Measurements from ENCODE around the gene RAD51B. TPM values are rescaled to one million over a fixed set of nuclear protein-coding genes. Genes with fewer than 3 reads are reported as not detected.
A peak's percentile ranks its signal among the peaks of the same experiment; 100 is the strongest.

RAD51B gene
- total and polyA plus RNA-seq, 2 of the 13 experiments (the other 11 are each of a cell fraction or from before 2014, with no cell fraction given): 7.0 to 9.5 TPM

DNA sequence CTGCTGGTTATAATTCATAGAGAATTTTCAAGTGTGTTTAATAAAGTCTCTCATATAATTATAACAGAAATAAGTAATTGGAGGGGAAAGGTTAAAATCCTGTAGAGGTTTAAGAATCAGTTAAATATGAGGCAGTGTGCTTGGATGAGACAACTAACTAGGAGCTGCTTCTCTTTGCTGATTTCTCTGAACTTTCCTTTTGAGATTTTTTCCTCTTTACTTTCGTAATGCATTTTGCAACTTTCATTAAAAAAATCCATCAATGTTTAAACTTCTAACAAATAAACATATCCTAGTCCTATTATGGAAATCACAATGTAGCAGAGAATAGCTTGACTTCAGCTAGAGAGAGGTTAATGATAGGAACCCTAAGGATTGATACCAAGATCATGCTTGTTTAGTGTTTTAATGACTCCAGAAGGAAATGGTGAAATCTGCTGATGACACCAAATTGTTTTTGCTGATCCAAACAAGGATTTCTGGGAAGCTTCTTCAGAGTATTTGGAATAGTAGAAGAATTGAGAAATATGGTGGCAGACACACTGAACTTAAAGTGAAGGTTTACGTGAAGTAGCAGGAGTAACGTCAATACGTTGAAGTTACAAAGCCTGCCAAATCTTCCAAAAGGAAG is 122.6 kb downstream of the RAD51B start:
- Histone ChIP-seq H2AFZ (ENCODE audit: low read length) (no peak overlapping the region), H3K27me3 (ENCODE audit: control insufficient read depth in 1 of 2, insufficient read depth in 2 of 2, low read length in 2 of 2) (no peaks in the 10 kb centered on the region), H4K20me1 (ENCODE audit: insufficient read depth, low read length) (no peaks in the 10 kb centered on the region), H3K79me2 (ENCODE audit: insufficient read depth, low read length) (no peaks in the 10 kb centered on the region), H3K27ac (ENCODE audit: extremely low read length, insufficient read depth, low read length) (peak overlapping the region; percentile 43), H3K9me3 (ENCODE audit: low read length) (no peaks in the 10 kb centered on the region), H3K4me1 (ENCODE audit: insufficient read depth, low read length) (peaks cover 42% of the 10 kb centered on the region), H3K4me2 (ENCODE audit: low read depth, low read length) (peak overlapping the region; percentile 66; the same call in 1 of the 2 replicates), H3K36me3 (replicated peaks in 1 of 2; ENCODE audit: control insufficient read depth in 1 of 2, insufficient read depth in 2 of 2, low read length in 2 of 2) (no peaks in the 10 kb centered on the region), H3K4me3 (replicated peaks in 1 of 3; ENCODE audit: insufficient read depth in 1 of 3, low read depth in 2 of 3, low read length in 3 of 3) (no peak overlapping the region), H3K9ac (ENCODE audit: insufficient read depth, low read depth, low read length) (no peak overlapping the region)
- ATAC-seq (no peak), DNase-seq (ENCODE audit: low spot score) (no peak), FAIRE-seq (no peak)
- POLR2A ChIA-PET: interaction anchor here (1.2 kb wide), 1 partner anchor 881 kb away, joined by 3 read pairs; no protein-coding TSS in a partner anchor
- WGBS (ENCODE audit: low lambda C conversion rate): 73% methylated on average over 4 of the region's 4 CpGs
- TF ChIP-seq ZNF383 (CRISPR knock-in tag; IDR thresholded peaks at IDR 0.05; ENCODE audit: borderline replicate concordance) (no peak), MAFF (IDR thresholded peaks at IDR 0.05; ENCODE audit: low read depth, low read length) (peak; percentile 79), MAFK (conservative IDR thresholded peaks at IDR 0.05 in 1 of 2, IDR thresholded peaks at IDR 0.05 in 1 of 2; ENCODE audit: low read length in 2 of 2) (peak; percentile 53 to 78; a peak in 2 of 4 replicates), STAT5B (CRISPR knock-in tag; IDR thresholded peaks at IDR 0.05) (no peak)
- CTCF ChIA-PET (ENCODE audit: low intra/inter-chr PET ratio, low total read pairs): no interaction called here
- in situ Hi-C loops (cut with HindIII; ENCODE audit: extremely low pct_ligation_motif_present, low pct_unique_long_range_greater_than_20kb) (loop anchor here (10.0 to 25.0 kb wide), 2 partner anchors 303 to 720 kb away; no protein-coding TSS in a partner anchor), intact Hi-C loops (cut with micrococcal nuclease; ENCODE audit: unreplicated experiment) (loop anchor here (1.0 to 10.0 kb wide), 3 partner anchors 306 to 900 kb away; no protein-coding TSS in a partner anchor)
- BruUV-seq (replicated peaks): no TSS peak

DNA sequence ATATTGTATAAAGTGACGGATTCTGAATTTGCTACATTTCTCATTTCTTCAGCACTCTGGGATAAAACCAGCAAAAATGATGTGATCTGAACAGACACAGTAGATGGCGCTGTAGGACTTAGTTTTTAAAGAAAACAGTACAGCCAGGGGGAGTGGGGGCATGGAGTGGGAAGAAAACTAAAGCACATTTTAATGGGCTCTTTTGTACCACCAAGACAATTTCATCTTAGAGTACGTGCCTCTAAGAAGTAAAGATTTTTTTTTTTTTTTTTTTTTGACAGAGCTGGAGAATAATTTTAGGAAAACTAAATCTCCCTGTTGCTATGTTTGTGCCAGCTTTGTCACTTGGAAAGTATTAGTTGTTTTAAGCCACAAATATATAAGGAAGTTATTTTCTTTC is 124.4 kb downstream of the RAD51B start:
- Histone ChIP-seq H3K4me2 (ENCODE audit: low read depth, low read length) (no peak overlapping the region), H3K79me2 (ENCODE audit: insufficient read depth, low read length) (no peaks in the 10 kb centered on the region), H4K20me1 (ENCODE audit: insufficient read depth, low read length) (no peaks in the 10 kb centered on the region), H3K4me1 (ENCODE audit: insufficient read depth, low read length) (peaks cover 42% of the 10 kb centered on the region), H3K27me3 (ENCODE audit: control insufficient read depth in 1 of 2, insufficient read depth in 2 of 2, low read length in 2 of 2) (no peaks in the 10 kb centered on the region), H3K9ac (ENCODE audit: insufficient read depth, low read depth, low read length) (no peak overlapping the region), H3K9me3 (ENCODE audit: low read length) (no peaks in the 10 kb centered on the region), H3K27ac (ENCODE audit: extremely low read length, insufficient read depth, low read length) (no peak overlapping the region), H3K36me3 (replicated peaks in 1 of 2; ENCODE audit: control insufficient read depth in 1 of 2, insufficient read depth in 2 of 2, low read length in 2 of 2) (no peaks in the 10 kb centered on the region), H2AFZ (ENCODE audit: low read length) (no peak overlapping the region), H3K4me3 (replicated peaks in 1 of 3; ENCODE audit: insufficient read depth in 1 of 3, low read depth in 2 of 3, low read length in 3 of 3) (no peak overlapping the region)
- intact Hi-C loops (cut with micrococcal nuclease; ENCODE audit: unreplicated experiment) (loop anchor here (1.0 to 10.0 kb wide), 3 partner anchors 771 to 898 kb away; no protein-coding TSS in a partner anchor), in situ Hi-C loops (cut with HindIII; ENCODE audit: extremely low pct_ligation_motif_present, low pct_unique_long_range_greater_than_20kb) (loop anchor here (10.0 to 25.0 kb wide), 2 partner anchors 301 to 718 kb away; no protein-coding TSS in a partner anchor)
- FAIRE-seq (no peak), ATAC-seq (peak; percentile 60; the same call in 2 of the 3 replicates), DNase-seq (ENCODE audit: low spot score) (peak; percentile 73)
- no TSS peak for BruUV-seq (replicated peaks)
- WGBS (ENCODE audit: low lambda C conversion rate): 24% methylated on average over 3 of the region's 3 CpGs
- ChIA-PET CTCF (ENCODE audit: low intra/inter-chr PET ratio, low total read pairs) (interaction anchor here (1.6 to 1.7 kb wide), 2 partner anchors 845 to 900 kb away, joined by 3 to 7 read pairs; no protein-coding TSS in a partner anchor), POLR2A (interaction anchor here (1.1 kb wide), 1 partner anchor 881 kb away, joined by 3 read pairs; no protein-coding TSS in a partner anchor)
- TF ChIP-seq STAG1 (CRISPR knock-in tag; IDR thresholded peaks at IDR 0.05) (peak; percentile 91), RAD21 (CRISPR knock-in tag; IDR thresholded peaks at IDR 0.05) (peak; percentile 73), MAZ (IDR thresholded peaks at IDR 0.05; ENCODE audit: borderline replicate concordance, low read depth, low read length) (peak; percentile 68), MAZ (CRISPR knock-in tag; IDR thresholded peaks at IDR 0.05; ENCODE audit: low read depth) (no peak), ERF (CRISPR knock-in tag; IDR thresholded peaks at IDR 0.05) (0 out of 2 replicates have a peak, but pooled peaks have one; percentile 30), KLF16 (CRISPR knock-in tag; IDR thresholded peaks at IDR 0.05) (0 out of 4 replicates have a peak, but pooled peaks of 1 of the 2 experiments have one; percentile 33)
- TF ChIP-seq, protein P1, sequence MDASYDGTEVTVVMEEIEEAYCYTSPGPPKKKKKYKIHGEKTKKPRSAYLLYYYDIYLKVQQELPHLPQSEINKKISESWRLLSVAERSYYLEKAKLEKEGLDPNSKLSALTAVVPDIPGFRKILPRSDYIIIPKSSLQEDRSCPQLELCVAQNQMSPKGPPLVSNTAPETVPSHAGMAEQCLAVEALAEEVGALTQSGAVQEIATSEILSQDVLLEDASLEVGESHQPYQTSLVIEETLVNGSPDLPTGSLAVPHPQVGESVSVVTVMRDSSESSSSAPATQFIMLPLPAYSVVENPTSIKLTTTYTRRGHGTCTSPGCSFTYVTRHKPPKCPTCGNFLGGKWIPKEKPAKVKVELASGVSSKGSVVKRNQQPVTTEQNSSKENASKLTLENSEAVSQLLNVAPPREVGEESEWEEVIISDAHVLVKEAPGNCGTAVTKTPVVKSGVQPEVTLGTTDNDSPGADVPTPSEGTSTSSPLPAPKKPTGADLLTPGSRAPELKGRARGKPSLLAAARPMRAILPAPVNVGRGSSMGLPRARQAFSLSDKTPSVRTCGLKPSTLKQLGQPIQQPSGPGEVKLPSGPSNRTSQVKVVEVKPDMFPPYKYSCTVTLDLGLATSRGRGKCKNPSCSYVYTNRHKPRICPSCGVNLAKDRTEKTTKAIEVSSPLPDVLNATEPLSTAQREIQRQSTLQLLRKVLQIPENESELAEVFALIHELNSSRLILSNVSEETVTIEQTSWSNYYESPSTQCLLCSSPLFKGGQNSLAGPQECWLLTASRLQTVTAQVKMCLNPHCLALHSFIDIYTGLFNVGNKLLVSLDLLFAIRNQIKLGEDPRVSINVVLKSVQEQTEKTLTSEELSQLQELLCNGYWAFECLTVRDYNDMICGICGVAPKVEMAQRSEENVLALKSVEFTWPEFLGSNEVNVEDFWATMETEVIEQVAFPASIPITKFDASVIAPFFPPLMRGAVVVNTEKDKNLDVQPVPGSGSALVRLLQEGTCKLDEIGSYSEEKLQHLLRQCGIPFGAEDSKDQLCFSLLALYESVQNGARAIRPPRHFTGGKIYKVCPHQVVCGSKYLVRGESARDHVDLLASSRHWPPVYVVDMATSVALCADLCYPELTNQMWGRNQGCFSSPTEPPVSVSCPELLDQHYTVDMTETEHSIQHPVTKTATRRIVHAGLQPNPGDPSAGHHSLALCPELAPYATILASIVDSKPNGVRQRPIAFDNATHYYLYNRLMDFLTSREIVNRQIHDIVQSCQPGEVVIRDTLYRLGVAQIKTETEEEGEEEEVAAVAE (CRISPR knock-in tag; IDR thresholded peaks at IDR 0.05; ENCODE audit: borderline replicate concordance): 0 out of 2 replicates have a peak, but pooled peaks have one; percentile 43

Data from HepG2 (cell line).